NOMO-1 treated with dmso at 0.1 percent for 144 hours (cell line): Measurements from ENCODE around the gene NACC2.
"Not testable (repeated sequence)": the region's sequence is repeated elsewhere in the genome, so short reads cannot be mapped to it uniquely, and the experiment has no call there.

Source experiments
- DNase-seq: peaks from one replicate; lab custom pipeline; 2025; ENCODE audit not compliant: unreplicated experiment; lab: John Stamatoyannopoulos, UW

Gene NACC2

DNA sequence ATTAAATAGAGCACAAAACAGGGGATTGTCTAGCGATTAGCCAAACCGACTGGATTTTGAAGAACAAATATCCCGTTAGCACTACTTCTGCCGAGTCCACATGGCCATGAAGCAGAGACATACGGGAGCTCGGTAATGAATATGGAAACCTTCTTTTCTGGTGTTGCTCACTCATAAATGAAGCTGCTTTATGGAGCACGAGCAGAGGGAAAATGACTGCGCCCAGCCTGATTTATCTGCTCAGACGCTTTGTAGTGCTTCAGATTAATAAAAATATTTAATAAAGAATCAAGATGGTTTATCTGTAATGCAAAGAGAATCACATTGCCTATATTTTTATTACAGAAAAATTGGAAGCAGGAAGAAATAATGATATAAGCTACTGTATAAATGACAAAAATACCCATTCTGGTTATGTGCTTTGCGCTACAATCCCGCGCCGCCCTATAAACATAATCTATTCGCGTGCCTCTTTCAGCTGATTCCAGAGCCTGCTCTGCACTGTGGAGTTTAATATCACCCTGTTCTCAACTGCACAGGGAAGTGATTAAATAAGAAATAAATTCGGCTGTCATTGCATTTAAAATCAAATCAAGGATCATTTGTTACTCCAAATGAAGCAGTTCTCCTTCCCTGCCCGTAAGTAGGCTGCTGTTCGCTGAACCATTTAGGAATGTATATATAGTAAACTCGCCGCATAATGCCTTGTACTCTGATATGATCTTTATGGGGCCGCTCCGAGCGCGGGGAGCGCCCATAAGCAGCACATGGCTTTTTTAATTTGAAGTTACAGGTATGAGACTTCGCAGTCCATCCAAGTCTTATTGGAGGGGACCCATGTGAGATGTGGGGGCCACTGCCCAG lies 111.6 kb downstream of the NACC2 start:
- no peak for DNase-seq

DNA sequence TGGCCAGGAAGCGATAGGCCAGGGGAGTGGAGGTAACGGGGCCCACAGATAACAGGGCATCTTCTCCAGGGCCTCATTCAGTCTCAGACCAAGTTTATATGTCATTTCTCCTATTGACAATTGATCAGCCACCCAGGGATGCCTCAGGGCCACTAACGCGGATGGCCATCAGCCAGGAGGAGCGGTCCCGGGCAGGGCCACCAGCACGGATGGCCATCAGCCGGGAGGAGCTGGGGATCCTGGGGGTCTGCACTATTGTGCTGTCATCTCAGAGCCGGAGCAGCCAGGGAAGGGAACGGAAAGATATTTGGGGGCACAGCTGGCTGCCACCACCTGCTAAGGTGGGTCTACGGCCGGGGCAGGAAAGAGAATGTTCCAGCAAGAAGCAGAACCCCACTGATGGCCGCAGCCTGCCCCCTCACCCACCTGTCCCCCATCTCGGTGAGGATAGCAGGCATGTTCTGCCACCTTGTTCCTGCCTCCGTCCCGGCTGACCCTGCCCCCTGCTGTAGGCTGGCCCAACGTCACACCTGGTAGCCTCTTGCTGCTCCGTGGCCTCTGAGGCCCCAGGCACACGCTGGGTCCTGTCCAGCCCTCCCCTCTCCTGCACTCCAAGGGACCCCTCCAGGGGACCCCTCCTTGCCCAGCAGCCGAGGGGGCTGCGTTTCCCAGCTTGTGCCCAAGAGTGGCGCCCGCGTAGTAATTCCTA lies 112.4 kb downstream of the NACC2 start:
- no peak for DNase-seq

DNA sequence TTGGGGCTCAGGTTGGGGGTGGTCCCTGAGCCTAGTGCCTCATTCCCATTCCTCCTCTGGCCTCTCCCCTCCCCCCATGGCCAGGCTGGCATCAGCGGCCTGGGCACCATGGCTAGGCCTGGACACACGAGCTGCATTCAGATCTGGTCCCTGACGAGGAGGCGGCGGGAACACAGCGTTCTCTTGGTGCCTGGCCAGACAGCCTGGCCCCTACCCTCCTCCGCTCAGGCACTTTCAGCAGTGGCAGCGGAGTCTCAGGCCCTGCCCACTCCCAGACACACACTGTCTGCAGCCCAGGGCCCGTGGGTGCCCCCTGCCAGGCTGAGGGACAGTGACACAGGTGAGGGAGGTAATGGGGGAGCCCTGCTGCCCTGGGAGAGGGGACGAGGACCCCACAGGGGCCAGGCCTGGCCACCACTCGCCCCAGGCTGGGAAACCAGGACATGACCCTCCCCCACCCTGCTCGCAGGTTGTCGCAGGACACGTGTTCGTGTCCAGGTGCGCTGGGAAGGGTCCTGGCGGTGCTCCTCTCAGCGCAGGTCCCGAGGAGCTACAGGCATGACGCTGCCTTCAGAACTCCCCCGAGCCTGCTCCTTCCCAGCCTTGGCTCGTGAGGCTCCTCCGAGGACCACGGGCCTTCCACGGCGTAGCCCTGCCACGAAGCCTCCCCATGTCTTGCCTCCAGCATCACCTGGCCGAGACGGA lies 114.0 kb downstream of the NACC2 start:
- DNase-seq = no peak

DNA sequence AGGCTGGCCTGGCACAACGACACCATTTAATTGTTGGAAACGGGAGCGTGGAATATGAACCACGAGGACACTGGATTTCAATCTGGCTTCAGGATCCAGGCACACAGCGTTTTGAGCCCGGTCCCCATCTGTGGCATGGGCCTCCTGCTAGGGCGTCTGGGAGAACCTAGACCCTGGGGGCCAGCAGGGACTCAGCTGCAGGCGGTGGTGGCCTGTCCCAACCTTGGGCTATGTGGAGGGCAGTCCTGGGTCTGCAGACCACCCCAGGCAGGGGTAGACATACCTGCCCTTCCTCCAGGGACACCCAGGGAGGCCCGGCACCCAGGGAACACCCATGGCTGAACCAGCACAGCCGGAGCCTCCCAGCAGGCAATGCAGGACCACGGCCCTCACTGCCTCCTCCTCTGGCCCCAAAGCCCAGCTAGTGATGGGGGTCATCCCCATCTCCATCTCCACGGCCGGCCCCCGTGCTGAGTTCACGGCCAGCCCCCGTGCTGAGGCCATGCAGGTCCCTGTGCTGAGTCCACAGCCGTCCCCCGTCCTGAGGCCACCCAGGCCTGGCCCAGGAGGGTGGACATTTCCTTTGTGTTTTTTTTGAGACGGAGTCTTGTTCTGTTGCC lies 115.4 kb downstream of the NACC2 start:
- DNase-seq = no peak

GRCh38 chr9:135978642-135979546 lies 116.2 kb downstream of the NACC2 start:
- no peak for DNase-seq

DNA sequence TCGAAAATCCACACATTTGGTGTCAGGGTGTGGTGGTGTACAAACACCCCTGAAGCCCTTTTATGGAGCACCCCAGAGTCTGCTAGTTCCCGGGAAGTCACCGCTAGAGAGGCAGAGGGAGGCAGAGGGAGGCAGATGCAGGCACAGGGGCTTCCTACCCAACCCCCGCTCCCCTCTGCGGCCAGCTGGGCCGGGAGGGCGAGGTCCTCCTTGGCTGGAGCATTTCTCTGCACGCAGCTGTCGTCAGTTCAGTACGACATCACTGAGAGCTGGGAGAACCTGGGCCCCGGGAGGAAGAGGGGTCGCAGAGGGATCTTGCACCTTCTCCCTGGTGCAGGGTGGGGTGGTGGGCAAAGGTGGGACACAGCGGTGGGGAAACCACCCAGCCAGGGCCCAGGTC lies 118.1 kb downstream of the NACC2 start:
- DNase-seq = no peak

- no peak for DNase-seq
These were observed 118.6 kb downstream of the NACC2 start for GRCh38 chr9:135976531-135976930.

- DNase-seq = no peak
These were observed 119.3 kb downstream of the NACC2 start for GRCh38 chr9:135975834-135976233.

- DNase-seq = no peak
These were observed 120.9 kb downstream of the NACC2 start for GRCh38 chr9:135974220-135974573.

GRCh38 chr9:135973277-135974219 lies 121.5 kb downstream of the NACC2 start:
- peak; percentile 88 for DNase-seq

DNA sequence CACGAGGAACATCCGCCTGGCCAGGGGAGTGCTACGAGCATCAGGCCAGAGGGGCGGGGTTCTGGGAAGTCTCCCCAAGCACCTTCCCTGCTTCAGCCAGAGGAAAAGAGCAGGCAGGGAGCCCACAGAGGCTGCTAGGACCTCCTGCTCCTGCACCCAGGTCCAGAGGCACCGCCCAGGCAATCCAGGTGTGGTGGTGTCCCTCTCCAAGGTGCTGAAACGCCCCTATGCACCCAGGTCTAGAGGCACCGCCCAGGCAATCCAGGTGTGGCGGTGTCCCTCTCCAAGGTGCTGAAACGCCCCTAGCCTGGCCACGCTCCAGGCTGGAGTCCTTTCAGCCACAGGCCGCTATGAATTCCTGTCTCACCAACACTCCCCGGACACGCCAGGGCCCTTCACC lies 123.2 kb downstream of the NACC2 start:
- no peak for DNase-seq

DNA sequence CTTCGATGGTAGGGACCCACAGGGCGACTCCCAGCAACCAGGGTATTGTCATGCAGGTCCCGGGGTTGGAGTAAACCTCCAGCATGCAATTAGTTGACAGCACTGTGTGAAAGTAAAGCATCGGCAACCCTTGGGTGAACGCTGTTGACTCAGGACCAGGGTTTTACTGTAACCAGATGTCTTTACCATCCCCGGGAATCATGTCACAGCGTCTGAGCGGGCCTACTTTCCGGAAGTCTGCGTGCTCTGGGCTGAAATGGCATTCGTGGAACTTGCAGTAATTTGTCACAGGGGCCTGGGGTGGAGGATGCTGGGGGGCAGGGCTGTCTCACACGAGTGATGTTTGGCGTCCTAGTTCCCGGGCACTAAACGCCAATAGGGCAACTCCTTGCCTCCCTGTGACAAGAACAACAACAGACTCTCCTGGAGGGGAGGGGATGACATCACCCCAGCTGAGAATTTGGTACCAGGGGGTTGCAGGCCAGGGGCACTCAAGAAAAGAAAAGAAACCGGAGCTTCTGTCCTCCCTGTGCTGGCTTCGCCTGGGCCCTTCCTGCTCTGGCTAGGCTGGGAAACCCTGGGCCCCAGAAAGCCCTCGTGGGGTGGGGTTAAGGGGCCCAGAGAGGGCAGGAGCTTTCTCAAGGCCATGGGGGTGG lies 123.8 kb downstream of the NACC2 start:
- DNase-seq = no peak

- no peak for DNase-seq
These were observed 124.8 kb downstream of the NACC2 start for GRCh38 chr9:135970128-135970815.

- peak; percentile 37 for DNase-seq
These were observed 125.9 kb downstream of the NACC2 start for GRCh38 chr9:135969064-135969683.

DNA sequence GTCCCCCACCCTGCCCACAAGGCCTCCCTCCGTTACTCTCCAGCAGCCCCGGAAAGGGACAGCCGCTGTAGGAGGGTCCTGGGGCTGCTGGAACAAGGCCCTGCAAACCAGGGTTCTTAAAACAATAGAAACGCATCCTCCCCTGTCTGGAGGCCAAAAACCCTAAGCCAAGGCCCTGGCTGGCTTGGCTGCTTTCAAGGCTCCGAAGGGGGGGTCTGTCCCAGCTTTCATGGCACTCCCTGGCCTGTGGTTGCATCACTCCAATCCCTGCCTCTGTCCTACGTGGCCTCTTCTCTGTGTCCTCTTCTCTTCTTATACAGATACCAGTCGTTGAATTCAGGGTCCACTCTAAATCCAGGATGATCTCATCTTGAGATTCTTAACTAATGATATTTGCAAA lies 126.5 kb downstream of the NACC2 start:
- no peak for DNase-seq

- DNase-seq = no peak
These were observed 127.0 kb downstream of the NACC2 start for GRCh38 chr9:135968083-135968476.

- DNase-seq = not testable (repeated sequence)
These were observed 128.2 kb downstream of the NACC2 start for GRCh38 chr9:135966916-135967260.
